NCI-H2171 (cell line): ENCODE data around the gene ZDHHC20.

Source experiments
- DNase-seq: peaks from one replicate; lab custom pipeline; 2025; lab: John Stamatoyannopoulos, UW

ZDHHC20 gene

GRCh38 chr13:21458813-21459701, at the start of gene ZDHHC20:
Gene ZDHHC20, minus strand, starts transcription at chr13:21459303. Its CDS starts 132 bp downstream, at chr13:21459171.
- peak; percentile 54 for DNase-seq

GRCh38 chr13:21504379-21504778, 45.3 kb upstream of the ZDHHC20 start:
- DNase-seq = no peak

- no peak for DNase-seq
Observed at GRCh38 chr13:21501686-21502085, 42.6 kb upstream of the ZDHHC20 start.

- no peak for DNase-seq
Observed at GRCh38 chr13:21486322-21486721, 27.2 kb upstream of the ZDHHC20 start.

- DNase-seq = no peak
Observed at GRCh38 chr13:21483748-21484147, 24.6 kb upstream of the ZDHHC20 start.

- DNase-seq = no peak
Observed at GRCh38 chr13:21481359-21481758, 22.3 kb upstream of the ZDHHC20 start.

- peak; percentile 20 for DNase-seq
Observed at GRCh38 chr13:21478881-21479808, 20.0 kb upstream of the ZDHHC20 start.

GRCh38 chr13:21476893-21477472, 17.9 kb upstream of the ZDHHC20 start:
- peak; percentile 1 for DNase-seq

GRCh38 chr13:21475115-21475514, 16.0 kb upstream of the ZDHHC20 start:
- DNase-seq = no peak

- no peak for DNase-seq
Observed at GRCh38 chr13:21470785-21471184, 11.7 kb upstream of the ZDHHC20 start.

- DNase-seq = no peak
Observed at GRCh38 chr13:21466527-21466926, 7.4 kb upstream of the ZDHHC20 start.

- DNase-seq = no peak
Observed at GRCh38 chr13:21465710-21466160, 6.6 kb upstream of the ZDHHC20 start.

GRCh38 chr13:21463424-21463823, 4.3 kb upstream of the ZDHHC20 start:
- DNase-seq = no peak

GRCh38 chr13:21461131-21461530, 2.0 kb upstream of the ZDHHC20 start:
- DNase-seq = no peak

GRCh38 chr13:21458451-21458812, 671 bp downstream of the ZDHHC20 start:
- DNase-seq = peak; percentile 2

GRCh38 chr13:21453387-21454081, 5.6 kb downstream of the ZDHHC20 start:
- DNase-seq = no peak

- no peak for DNase-seq
Observed at GRCh38 chr13:21450936-21451335, 8.2 kb downstream of the ZDHHC20 start.

- no peak for DNase-seq
Observed at GRCh38 chr13:21446656-21447055, 12.4 kb downstream of the ZDHHC20 start.

- no peak for DNase-seq
Observed at GRCh38 chr13:21445759-21446158, 13.3 kb downstream of the ZDHHC20 start.

GRCh38 chr13:21443171-21443570, 15.9 kb downstream of the ZDHHC20 start:
- no peak for DNase-seq

- no peak for DNase-seq
Observed at GRCh38 chr13:21436582-21436981, 22.5 kb downstream of the ZDHHC20 start.

- DNase-seq = no peak
Observed at GRCh38 chr13:21435687-21436151, 23.4 kb downstream of the ZDHHC20 start.
